BE2C (cell line): Measurements from ENCODE around the gene PLEKHG4.

Experiments
- DNase-seq: peaks from one replicate; pipeline ENCODE4 v3.0.0-alpha.2; 2020
- H3K27me3 ChIP-seq: fragments of 250-450 bp; sonication (Bioruptor Pico); 2 replicates; pipeline ENCODE4 v1.5.1; 2020; ENCODE audit warnings: mild to moderate bottlenecking
- H3K36me3 ChIP-seq: fragments of 250-450 bp; sonication (Bioruptor Pico); 2 replicates; pipeline ENCODE4 v1.5.1; 2020; ENCODE audit warnings: mild to moderate bottlenecking
- H3K4me1 ChIP-seq: fragments of 250-450 bp; sonication (Bioruptor Pico); 2 replicates; pipeline ENCODE4 v1.5.1; 2020
- H3K4me3 ChIP-seq: 2 replicates; pipeline ENCODE4 v1.5.1; 2011; ENCODE audit warnings: low read depth, low read length
- H3K9me3 ChIP-seq: fragments of 250-450 bp; sonication (Bioruptor Pico); 2 replicates; pipeline ENCODE4 v1.5.1; 2020
- CTCF ChIP-seq: IDR thresholded peaks from 2 replicates; pipeline ENCODE4 v1.5.1; 2012; ENCODE audit warnings: mild to moderate bottlenecking, low read depth, low read length

PLEKHG4 gene

GRCh38 chr16:67283039-67283825 lies 3.9 kb downstream of the PLEKHG4 start:
- H3K4me1 ChIP-seq = no peaks in the 10 kb centered on the region
- no peaks in the 10 kb centered on the region for H3K27me3 ChIP-seq
- TF ChIP-seq CTCF = no peak
- H3K9me3 ChIP-seq = no peaks in the 10 kb centered on the region
- DNase-seq = no peak
- H3K4me3 ChIP-seq = no peak overlapping the region
- no peaks in the 10 kb centered on the region for H3K36me3 ChIP-seq

- H3K27me3 ChIP-seq = no peaks in the 10 kb centered on the region
- no peaks in the 10 kb centered on the region for H3K4me1 ChIP-seq
- H3K9me3 ChIP-seq = no peaks in the 10 kb centered on the region
- H3K4me3 ChIP-seq = no peak overlapping the region
- no peak for TF ChIP-seq CTCF
- H3K36me3 ChIP-seq = no peaks in the 10 kb centered on the region
- no peak for DNase-seq
Observed at GRCh38 chr16:67283826-67284555, 4.7 kb downstream of the PLEKHG4 start.

- H3K4me3 ChIP-seq = no peak overlapping the region
- peak; percentile 81 for DNase-seq
- peak; percentile 80 for TF ChIP-seq CTCF
- no peaks in the 10 kb centered on the region for H3K27me3 ChIP-seq
- H3K9me3 ChIP-seq = no peaks in the 10 kb centered on the region
- H3K4me1 ChIP-seq = no peaks in the 10 kb centered on the region
- H3K36me3 ChIP-seq = no peaks in the 10 kb centered on the region
Observed at GRCh38 chr16:67284699-67285646, 5.6 kb downstream of the PLEKHG4 start.

GRCh38 chr16:67286441-67287235 lies 7.3 kb downstream of the PLEKHG4 start:
- no peaks in the 10 kb centered on the region for H3K4me1 ChIP-seq
- no peak for DNase-seq
- H3K9me3 ChIP-seq = no peaks in the 10 kb centered on the region
- H3K27me3 ChIP-seq = no peaks in the 10 kb centered on the region
- no peaks in the 10 kb centered on the region for H3K36me3 ChIP-seq
- TF ChIP-seq CTCF = no peak
- H3K4me3 ChIP-seq = no peak overlapping the region

- no peak for DNase-seq
- no peak overlapping the region for H3K4me3 ChIP-seq
- TF ChIP-seq CTCF = no peak
- no peaks in the 10 kb centered on the region for H3K4me1 ChIP-seq
- H3K9me3 ChIP-seq = no peaks in the 10 kb centered on the region
- no peaks in the 10 kb centered on the region for H3K36me3 ChIP-seq
- no peaks in the 10 kb centered on the region for H3K27me3 ChIP-seq
Observed at GRCh38 chr16:67287960-67288359, 8.6 kb downstream of the PLEKHG4 start.
